A673 (cell line): ENCODE measurements around the gene ZSWIM6.

ENCODE experiments used
- EZH2 ChIP-seq: fragments of 200-600 bp; sonication (generic); IDR thresholded peaks from 2 replicates; pipeline ENCODE4 v1.6.1; 2017; ENCODE audit warnings: borderline replicate concordance, low read depth, mild to moderate bottlenecking, mixed read lengths, antibody characterized with exemption, low read length; ENCODE audit not compliant: poor library complexity, severe bottlenecking
- TF ChIP-seq, protein P1 (sequence below): fragments of 300-800, 200-600 bp; sonication (generic); conservative IDR thresholded peaks from 2 replicates; pipeline ENCODE4 v1.5.1; 2017; ENCODE audit warnings: low read depth, mild to moderate bottlenecking, antibody characterized with exemption, low read length, moderate library complexity, mixed read lengths

DNA sequence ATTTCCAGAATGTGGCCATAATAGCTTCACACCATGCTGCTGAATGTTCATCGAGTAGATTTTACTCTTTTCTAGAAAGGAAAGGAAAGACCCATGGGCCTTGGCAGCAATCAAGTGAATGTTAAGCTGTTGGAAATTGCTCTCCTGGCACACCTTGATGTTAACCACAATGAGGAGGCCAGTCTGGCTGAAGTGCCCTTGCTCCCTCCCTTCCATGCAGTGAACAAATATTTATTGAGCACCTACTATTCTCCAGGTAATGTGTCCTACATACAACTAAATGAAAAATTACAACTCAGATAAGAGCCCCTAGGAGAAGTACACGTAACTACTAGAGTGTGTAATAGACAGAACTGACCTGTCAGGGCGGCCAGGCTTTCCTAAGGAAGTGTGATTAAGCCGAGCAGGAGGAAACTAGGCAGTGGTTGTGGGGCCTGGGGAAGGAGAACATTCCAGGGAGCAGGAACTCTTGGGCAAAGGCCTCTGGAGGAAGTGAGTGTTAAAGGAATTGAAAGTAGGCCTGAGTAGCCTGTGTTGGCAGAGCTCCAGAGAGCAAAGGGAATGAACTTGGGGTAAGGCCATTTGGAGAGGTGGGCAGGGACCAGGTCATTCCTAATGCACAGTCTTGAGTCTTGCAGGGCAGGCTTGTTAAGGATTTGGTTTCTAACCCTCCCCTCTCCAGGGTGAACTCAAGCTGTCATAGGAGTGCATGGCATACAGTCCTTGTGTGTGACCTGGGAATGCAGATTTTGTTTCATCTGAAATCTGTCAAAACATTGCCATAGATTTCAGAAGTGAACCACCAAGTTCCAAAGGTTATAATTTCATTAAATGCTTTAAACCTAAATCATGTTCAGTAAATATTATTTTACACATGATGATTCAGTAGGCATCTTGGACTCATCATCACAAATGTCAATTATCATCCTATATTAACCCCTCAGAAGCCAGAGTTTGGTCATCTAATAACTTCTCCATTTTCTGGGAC is 9.0 kb upstream of the ZSWIM6 start:
- TF ChIP-seq, protein P1, sequence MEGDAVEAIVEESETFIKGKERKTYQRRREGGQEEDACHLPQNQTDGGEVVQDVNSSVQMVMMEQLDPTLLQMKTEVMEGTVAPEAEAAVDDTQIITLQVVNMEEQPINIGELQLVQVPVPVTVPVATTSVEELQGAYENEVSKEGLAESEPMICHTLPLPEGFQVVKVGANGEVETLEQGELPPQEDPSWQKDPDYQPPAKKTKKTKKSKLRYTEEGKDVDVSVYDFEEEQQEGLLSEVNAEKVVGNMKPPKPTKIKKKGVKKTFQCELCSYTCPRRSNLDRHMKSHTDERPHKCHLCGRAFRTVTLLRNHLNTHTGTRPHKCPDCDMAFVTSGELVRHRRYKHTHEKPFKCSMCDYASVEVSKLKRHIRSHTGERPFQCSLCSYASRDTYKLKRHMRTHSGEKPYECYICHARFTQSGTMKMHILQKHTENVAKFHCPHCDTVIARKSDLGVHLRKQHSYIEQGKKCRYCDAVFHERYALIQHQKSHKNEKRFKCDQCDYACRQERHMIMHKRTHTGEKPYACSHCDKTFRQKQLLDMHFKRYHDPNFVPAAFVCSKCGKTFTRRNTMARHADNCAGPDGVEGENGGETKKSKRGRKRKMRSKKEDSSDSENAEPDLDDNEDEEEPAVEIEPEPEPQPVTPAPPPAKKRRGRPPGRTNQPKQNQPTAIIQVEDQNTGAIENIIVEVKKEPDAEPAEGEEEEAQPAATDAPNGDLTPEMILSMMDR = no peak
- no peak for TF ChIP-seq EZH2
